NB4 (cell line): ENCODE results near the gene MAJIN.

ENCODE experiments used
- CTCF ChIP-seq: IDR thresholded peaks from one replicate; pipeline ENCODE4 v1.5.1; 2012; ENCODE audit warnings: low read depth, low read length
- POLR2A ChIP-seq: IDR thresholded peaks from 2 replicates; pipeline ENCODE4 v1.6.1; 2011; ENCODE audit warnings: mild to moderate bottlenecking; ENCODE audit not compliant: insufficient read length; ENCODE audit errors: extremely low read depth

- TF ChIP-seq CTCF (no peak), POLR2A (no peak)
Observed at GRCh38 chr11:64998141-64998540, 26.2 kb upstream of the MAJIN start.
